ENCODE measurements around the gene GLIS1. TPM values are rescaled to one million over a fixed set of nuclear protein-coding genes. Genes with fewer than 3 reads are reported as not detected.

GLIS1 gene
- total RNA-seq, 1 experiment from 2014 or later: 0.28 TPM

DNA sequence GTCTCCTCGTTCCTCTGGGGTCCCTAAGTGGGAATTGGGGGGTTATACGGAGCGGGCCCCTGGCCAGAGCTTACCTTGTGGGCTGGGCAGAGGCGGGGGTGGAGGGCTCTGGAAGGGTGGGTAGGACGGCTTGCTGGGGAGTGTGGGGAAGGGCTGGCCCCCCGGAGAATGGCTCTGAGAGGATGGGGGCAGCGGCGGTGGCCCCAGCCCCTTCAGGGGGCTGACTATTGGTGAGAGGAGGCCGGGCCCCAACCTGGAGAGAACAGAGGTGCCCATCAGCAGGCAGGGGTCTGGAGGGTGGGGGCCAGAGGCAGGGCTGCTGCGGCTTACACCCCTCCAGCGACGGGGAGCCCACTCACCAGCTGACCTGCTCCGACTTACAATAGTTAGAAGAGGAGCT lies 229.2 kb downstream of the GLIS1 start:
- no peaks in the 10 kb centered on the region; a peak in 2 of 7 replicates for H3K36me3 Mint-ChIP-seq (ENCODE audit: insufficient read depth in 1 of 3, low read depth in 3 of 3)
- H3K27ac ChIP-seq (ENCODE audit: insufficient read length, low read depth, low read length): no peak overlapping the region
- no peak overlapping the region for H2BK5ac ChIP-seq (ENCODE audit: insufficient read length, low read length)
- H3K18ac ChIP-seq (ENCODE audit: insufficient read length, low read depth, low read length): no peak overlapping the region
- no peak overlapping the region for H3K4ac ChIP-seq (ENCODE audit: low read depth, low read length)
- no peak overlapping the region; a peak in 1 of 5 replicates for H3K4me3 Mint-ChIP-seq
- no peaks in the 10 kb centered on the region for H3K27me3 ChIP-seq (ENCODE audit: insufficient read depth, low read length)
- WGBS (ENCODE audit: extremely low coverage, insufficient read length, low lambda C conversion rate): no CpG with 5 or more reads among the region's 13 CpGs
- TF ChIP-seq, protein P1, sequence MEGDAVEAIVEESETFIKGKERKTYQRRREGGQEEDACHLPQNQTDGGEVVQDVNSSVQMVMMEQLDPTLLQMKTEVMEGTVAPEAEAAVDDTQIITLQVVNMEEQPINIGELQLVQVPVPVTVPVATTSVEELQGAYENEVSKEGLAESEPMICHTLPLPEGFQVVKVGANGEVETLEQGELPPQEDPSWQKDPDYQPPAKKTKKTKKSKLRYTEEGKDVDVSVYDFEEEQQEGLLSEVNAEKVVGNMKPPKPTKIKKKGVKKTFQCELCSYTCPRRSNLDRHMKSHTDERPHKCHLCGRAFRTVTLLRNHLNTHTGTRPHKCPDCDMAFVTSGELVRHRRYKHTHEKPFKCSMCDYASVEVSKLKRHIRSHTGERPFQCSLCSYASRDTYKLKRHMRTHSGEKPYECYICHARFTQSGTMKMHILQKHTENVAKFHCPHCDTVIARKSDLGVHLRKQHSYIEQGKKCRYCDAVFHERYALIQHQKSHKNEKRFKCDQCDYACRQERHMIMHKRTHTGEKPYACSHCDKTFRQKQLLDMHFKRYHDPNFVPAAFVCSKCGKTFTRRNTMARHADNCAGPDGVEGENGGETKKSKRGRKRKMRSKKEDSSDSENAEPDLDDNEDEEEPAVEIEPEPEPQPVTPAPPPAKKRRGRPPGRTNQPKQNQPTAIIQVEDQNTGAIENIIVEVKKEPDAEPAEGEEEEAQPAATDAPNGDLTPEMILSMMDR (conservative IDR thresholded peaks at IDR 0.05): no peak
- no peaks in the 10 kb centered on the region for H3K23me2 ChIP-seq (ENCODE audit: insufficient read length, low read depth, low read length, poor library complexity, severe bottlenecking)
- H2AFZ ChIP-seq (ENCODE audit: low read length): no peak overlapping the region
- H3K9me3 Mint-ChIP-seq: no peaks in the 10 kb centered on the region
- peaks cover 19 to 40% of the 10 kb centered on the region in 2 experiments for H3K4me1 Mint-ChIP-seq
- H2BK20ac ChIP-seq (ENCODE audit: low read depth, low read length, poor library complexity, severe bottlenecking): no peak overlapping the region
- no peak overlapping the region for H3K56ac ChIP-seq (ENCODE audit: insufficient read length, low read depth, low read length)
- H2BK12ac ChIP-seq (ENCODE audit: insufficient read length, low read depth, low read length): no peak overlapping the region
- no peak for DNase-seq
- H4K5ac ChIP-seq (ENCODE audit: insufficient read length, low read depth, low read length): no peak overlapping the region
- no peak overlapping the region; a peak in 1 of 7 replicates for H3K27ac Mint-ChIP-seq
- H3K23ac ChIP-seq (ENCODE audit: insufficient read length, low read depth, low read length): no peak overlapping the region
- H3K27me3 Mint-ChIP-seq (ENCODE audit: low read depth): peaks cover 6% of the 10 kb centered on the region
- no peak overlapping the region for H4K91ac ChIP-seq (ENCODE audit: insufficient read length, low read depth, low read length)
- no peak overlapping the region for H2BK15ac ChIP-seq (ENCODE audit: low read depth, low read length)
- no peaks in the 10 kb centered on the region for H3K79me2 ChIP-seq (ENCODE audit: insufficient read depth, low read length)
- no peak overlapping the region for H3K4me2 ChIP-seq (ENCODE audit: insufficient read depth, insufficient read length, low read length)
- no peaks in the 10 kb centered on the region for H3K79me1 ChIP-seq (ENCODE audit: insufficient read depth, low read depth, low read length, poor library complexity, severe bottlenecking)
- no peak overlapping the region for H3T11ph ChIP-seq (ENCODE audit: low read length)
- H4K8ac ChIP-seq (replicated peaks; ENCODE audit: insufficient read length, low read depth, low read length): no peak overlapping the region
- no peak overlapping the region for H3K14ac ChIP-seq (ENCODE audit: insufficient read depth, low read length)
- no peaks in the 10 kb centered on the region for H3K4me1 ChIP-seq (ENCODE audit: insufficient read depth, low read length)
- no peak overlapping the region for H2AK5ac ChIP-seq (ENCODE audit: insufficient read length, low read length)
- no peak overlapping the region for H2BK120ac ChIP-seq (ENCODE audit: low read depth, low read length, poor library complexity, severe bottlenecking)
- H4K20me1 ChIP-seq (ENCODE audit: control insufficient read depth, insufficient read depth, insufficient read length): peaks cover 3% of the 10 kb centered on the region
- no peak overlapping the region for H3K9ac ChIP-seq (ENCODE audit: extremely low read depth, insufficient read length, low read length)
- H3K9me3 ChIP-seq (ENCODE audit: control insufficient read depth, low read depth, low read length): no peaks in the 10 kb centered on the region
